ENCODE data around the gene INTS7.
"Not testable (repeated sequence)": the region's sequence is repeated elsewhere in the genome, so short reads cannot be mapped to it uniquely, and the experiment has no call there.

The INTS7 gene

DNA sequence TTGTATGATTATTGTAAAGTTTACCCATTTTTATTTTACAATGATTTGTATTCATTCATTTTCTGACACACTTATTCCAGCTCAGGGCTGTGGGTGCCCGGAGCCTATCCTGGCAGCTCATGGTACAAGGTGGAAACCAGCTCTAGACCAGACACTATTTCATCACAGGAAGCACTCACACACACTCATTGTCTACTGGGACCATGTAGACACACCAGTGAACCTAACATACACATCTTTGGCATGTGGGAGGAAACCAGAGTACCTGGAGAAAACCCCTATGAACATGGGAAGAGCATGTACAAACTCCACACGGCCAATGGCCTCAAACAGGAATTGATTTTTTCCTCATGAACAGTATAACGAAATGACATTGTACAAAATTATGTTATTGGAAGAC, 2.5 kb upstream of the INTS7 start:
- DNase-seq (ENCODE audit: low read depth in 3 of 3): no peak

DNA sequence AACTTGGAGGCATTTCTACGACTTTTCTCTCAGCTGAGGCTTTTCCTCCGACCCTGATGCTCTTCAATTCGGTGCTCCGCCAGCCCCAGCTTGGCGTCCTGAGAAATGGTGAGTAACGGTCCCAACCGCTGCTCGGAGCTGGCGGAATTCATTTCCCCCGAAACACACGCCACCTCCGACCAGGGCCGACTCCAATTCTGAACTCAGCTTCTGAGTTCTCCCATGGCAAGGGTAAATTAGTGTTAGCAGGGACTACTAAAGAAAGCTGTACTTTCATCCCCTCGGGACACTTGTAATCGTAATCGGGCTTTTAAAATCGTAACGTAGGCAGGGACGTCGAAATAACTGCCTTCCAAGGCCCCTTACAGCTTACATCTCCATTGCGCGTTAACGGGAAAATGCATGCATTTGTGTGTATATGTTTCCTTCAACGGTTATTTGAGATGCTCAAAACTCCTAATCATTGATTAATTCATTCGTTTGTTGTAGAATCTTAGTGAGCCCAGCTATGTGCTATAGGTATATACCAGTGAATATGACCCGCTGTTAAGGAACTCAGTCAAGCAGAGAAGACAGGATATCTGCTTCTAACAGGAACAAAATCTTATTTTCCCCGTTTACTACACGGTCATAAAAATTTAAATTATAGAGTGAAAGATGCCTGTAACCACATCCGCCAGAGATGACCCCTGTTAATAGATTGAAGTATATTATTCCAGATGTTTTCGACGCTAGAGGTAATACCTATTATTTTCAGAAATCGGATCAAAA, 663 bp upstream of the INTS7 start:
- no peak for DNase-seq (ENCODE audit: low read depth in 3 of 3)

DNA sequence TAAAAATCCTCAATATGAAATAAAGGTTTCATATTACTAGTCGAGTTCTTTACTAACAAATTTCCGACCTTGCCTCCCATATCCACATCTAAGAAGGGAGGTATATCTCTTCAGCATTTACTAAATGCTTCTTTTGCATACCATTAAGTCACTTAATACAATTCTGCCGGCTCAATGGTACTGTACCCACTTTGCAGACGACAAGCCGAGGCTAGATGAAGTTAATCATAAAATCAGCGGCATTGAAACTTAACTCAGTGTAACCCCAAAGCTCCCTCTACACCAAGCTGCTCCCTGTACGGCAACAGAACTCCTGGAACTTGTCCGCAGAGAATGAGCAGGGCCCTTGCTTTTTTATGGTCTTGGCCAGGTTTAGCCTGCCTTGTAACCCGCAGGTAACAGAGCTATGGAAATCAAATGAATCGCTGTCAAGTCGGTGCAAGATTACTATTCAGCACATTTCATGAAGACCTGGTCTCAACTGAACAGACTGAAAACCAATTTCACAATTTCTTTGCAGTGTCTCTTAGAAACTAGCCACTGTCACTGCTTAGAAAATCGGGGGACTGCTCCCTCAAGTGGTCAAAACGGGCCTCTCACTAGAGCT, 738 bp downstream of the INTS7 start:
- no peak for DNase-seq (ENCODE audit: low read depth in 3 of 3)

DNA sequence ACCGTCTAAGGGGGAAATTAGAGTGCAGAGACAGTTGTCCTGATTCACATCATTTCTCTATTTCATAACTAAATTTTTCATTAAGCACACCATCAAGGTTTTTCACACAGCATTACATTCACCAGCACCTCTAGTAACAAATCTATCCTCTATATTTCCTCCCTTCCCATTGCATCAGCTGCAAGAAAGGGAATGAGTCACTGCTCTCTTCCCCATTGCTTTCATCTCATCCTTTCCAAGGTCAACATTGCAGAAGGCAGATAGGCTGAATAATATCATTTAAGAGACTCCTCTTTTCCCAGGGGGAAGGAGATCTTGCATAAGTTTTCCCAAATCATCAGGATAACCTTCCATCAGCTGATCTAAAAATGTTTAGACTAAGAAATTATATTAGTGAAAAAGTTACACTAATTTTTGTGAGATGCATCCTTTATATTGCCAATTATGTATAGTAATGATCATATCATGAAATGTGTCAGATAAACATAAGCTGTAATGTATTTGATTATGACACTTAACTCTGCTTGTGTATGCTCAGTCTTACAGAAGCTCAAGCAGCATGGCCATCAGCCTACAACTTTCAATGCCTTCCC, 4.3 kb downstream of the INTS7 start:
- DNase-seq (ENCODE audit: low read depth in 3 of 3): no peak

DNA sequence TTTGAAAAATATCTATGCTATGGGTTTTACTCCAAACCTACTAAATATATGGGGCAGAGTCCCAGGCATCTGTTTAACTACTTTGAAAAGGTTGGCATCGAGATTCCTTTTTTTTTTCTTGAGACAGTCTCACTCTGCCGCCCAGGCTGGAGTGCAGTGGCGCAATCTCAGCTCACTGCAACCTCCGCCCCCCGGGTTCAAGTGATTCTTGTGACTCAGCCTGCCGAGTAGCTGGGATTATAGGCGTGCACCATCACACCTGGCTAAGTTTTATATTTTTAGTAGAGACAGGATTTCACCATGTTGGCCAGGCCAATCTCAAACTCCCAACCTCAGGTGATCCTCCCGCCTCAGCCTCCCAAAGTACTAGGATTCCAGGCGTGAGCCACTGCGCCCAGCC, 7.6 kb downstream of the INTS7 start:
- DNase-seq (ENCODE audit: low read depth in 3 of 3): not testable (repeated sequence)

GRCh38 chr1:212024469-212025149, 10.7 kb downstream of the INTS7 start:
- DNase-seq (ENCODE audit: low read depth in 3 of 3): no peak

DNA sequence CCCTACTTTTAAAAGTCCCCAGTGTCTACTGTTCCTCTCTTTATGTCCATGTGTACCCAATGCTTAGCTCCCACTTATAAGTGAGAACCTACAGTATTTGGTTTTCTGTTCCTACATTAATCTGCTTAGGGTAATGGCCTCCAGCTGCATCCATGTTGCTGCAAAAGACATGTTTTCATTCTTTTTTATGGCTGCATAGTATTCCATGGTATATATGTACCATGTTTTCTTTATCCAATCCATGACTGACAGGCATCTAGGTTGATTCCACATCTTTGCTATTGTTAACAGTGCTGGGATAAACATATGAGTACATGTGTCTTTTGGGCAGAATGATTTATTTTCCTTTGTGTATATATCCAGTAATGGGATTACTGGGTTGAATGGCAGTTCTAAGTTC, 12.4 kb downstream of the INTS7 start:
- not testable (repeated sequence) for DNase-seq (ENCODE audit: low read depth in 3 of 3)

- DNase-seq (ENCODE audit: low read depth in 3 of 3): no peak
These were observed 13.8 kb downstream of the INTS7 start for GRCh38 chr1:212021563-212021962.

- no peak for DNase-seq (ENCODE audit: low read depth in 3 of 3)
These were observed 14.4 kb downstream of the INTS7 start for GRCh38 chr1:212020975-212021374.

DNA sequence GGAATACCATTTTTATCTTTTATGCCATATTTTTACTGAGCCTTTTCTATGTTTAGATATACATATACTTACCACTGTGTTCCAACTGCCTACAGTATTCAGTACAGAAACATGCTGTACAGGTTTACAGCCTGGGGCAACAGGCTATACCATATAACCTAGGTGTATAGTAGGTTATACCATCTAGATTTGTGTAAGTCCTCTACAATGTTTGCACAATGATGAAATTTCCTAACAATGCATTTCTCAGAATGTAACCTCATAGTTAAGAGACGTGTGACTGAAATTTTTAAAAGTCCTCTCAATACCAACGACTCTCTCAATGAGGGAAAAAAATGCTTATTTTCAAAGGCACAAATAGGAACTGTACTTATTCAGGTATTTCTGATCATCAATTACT, 21.7 kb downstream of the INTS7 start:
- no peak for DNase-seq (ENCODE audit: low read depth in 3 of 3)

DNA sequence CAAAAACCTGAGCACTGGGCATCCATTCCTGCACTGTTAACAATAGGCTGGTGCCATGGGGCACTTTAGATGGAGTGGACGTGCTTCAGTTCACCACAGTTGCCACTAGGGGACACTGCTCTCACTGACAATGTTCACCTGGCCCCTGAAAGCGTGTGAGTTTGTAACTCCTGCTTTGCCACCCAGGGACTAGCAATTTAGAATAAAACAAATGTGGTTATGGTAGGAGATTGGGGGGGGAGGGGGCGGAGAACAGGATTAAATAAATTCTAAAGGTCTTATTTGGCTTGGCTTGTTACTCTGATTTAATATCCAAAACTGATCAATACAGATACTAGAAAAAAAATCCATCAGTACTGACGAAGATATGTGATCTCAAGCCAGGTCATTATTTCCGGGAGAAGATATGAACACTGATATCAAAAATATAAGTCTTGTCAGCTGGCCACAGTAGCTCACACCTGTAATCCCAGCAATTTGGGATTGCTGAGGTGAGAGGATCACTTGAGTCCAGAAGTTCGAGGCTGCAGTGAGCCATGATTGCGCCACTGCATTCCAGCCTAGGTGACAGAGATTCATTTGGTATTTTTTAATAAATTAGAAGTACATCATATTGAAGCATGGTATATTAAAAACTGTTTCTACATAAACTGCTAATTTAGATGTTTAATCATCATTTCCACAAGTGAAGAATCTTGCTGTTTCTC, 23.2 kb downstream of the INTS7 start:
- peak; percentile 25 to 47 (median 44) for DNase-seq (ENCODE audit: low read depth in 3 of 3)

- no peak for DNase-seq (ENCODE audit: low read depth in 3 of 3)
These were observed 25.4 kb downstream of the INTS7 start for GRCh38 chr1:212010004-212010403.

DNA sequence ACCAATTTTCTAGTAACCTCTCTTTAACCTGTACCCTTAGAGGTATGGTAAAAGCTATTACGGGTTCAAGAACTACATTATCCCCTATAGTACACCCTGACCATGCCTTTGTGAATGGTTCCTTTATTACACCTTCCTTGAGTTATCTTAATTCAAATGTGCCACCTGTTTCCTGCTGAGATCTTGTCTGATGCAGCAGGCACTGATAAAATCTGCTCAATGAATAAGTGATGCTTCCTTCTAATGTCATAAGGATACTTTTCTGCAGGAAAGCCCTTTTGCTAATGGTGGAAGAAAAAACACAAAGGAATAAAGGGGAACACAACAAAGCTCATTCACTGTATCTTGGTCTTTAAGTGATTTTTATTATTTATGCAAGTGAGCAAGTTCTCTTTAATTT, 25.8 kb downstream of the INTS7 start:
- DNase-seq (ENCODE audit: low read depth in 3 of 3): no peak

DNA sequence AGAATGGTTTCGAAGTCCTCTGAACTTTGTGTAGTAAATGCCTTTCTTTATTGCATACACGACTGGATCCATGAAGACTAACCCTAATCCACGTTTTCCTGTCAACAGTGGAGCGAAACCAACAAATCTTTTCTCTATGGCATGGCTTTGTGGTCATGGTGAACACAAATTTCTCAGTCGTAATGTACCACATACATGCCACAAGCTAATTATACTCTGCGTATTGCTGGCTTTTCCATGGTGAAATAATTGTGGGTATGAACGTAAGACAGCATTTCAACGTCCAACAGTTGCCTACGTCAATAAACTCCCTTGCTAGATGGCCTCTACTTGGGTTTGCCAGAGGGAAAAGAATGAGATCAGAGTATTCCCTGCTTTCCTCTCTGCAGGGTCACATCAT, 27.5 kb downstream of the INTS7 start:
- DNase-seq (ENCODE audit: low read depth in 3 of 3): no peak

DNA sequence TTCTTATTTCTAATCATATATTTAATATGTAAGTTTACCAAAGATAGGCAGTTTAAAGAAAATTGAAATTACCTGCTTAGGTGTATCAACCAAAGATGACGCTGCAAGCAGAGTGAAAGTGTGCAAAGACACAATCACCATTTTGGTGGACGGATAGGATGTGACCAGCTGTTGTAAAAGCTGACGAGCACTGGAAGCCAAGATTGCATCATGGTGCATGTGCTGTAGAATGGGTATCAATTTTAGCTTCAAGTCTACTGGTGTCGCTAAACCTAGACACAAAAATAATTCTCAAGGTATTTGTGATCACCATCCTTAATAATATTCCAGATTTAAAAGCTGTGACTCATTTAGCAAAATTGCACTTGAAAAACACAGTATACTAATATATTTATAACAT, 28.2 kb downstream of the INTS7 start:
- DNase-seq (ENCODE audit: low read depth in 3 of 3): no peak

GRCh38 chr1:212004895-212005608, 30.3 kb downstream of the INTS7 start:
- no peak for DNase-seq (ENCODE audit: low read depth in 3 of 3)

- DNase-seq (ENCODE audit: low read depth in 3 of 3): no peak
These were observed 32.8 kb downstream of the INTS7 start for GRCh38 chr1:212002536-212002935.

GRCh38 chr1:211997426-211997825, 37.9 kb downstream of the INTS7 start:
- DNase-seq (ENCODE audit: low read depth in 3 of 3): not testable (repeated sequence)

DNA sequence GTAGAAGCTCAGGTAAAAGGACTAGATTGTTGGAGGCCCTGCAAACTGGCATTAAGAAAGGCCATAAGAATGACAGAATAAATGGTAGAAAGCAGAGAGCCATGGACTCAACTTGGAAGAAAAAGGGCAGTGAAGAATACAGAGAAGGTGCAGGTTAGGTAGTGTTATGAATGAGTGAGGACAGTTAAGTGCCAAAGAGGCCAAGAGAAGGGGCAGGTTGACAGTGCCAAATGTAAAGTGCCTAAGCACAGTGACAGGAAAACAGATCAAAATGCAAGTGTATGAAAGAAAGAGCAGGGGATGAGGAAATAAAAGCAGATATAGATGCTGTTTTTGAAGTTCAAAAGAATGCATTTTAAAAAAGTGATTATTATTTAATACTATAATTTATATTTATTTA, 43.7 kb downstream of the INTS7 start:
- no peak for DNase-seq (ENCODE audit: low read depth in 3 of 3)

GRCh38 chr1:211986628-211987254, 48.6 kb downstream of the INTS7 start:
- no peak for DNase-seq (ENCODE audit: low read depth in 3 of 3)

Measured in stimulated activated CD4-positive, alpha-beta T cell treated with anti-CD3 and anti-CD28 coated beads, TNF-alpha, amount 100 ng/mL, for 4 hours (primary cell).